ENCODE results near the gene TRAF3IP1.

The TRAF3IP1 gene

GRCh38 chr2:238287737-238288649 lies 32.3 kb upstream of the TRAF3IP1 start, which contains the start of gene PER2:
Gene PER2 (minus strand): TSS chr2:238288610. CDS start chr2:238277936, 10,674 bp downstream.
- Histone ChIP-seq H3K4me1 (ENCODE audit: control insufficient read depth, insufficient read depth, low read length, poor library complexity, severe bottlenecking) (peaks cover 19% of the 10 kb centered on the region), H3K27me3 (replicated peaks; ENCODE audit: control insufficient read depth, insufficient read depth, low read length, poor library complexity, severe bottlenecking) (no peaks in the 10 kb centered on the region), H3K36me3 (ENCODE audit: control insufficient read depth, insufficient read depth, low read length) (no peaks in the 10 kb centered on the region), H3K27ac (ENCODE audit: insufficient read depth, low read length, poor library complexity, severe bottlenecking) (peak within 1 kb of the TSS; percentile 84), H3K4me3 (ENCODE audit: insufficient read depth, low read depth, low read length, poor library complexity, severe bottlenecking) (peak within 1 kb of the TSS; percentile 75), H3K9me3 (ENCODE audit: control insufficient read depth, low read length) (no peaks in the 10 kb centered on the region)
- peak; percentile 11 to 20 (median 19) for DNase-seq

- Histone ChIP-seq H3K27ac (ENCODE audit: insufficient read depth, low read length, poor library complexity, severe bottlenecking) (peak overlapping the region; percentile 84), H3K4me3 (ENCODE audit: insufficient read depth, low read depth, low read length, poor library complexity, severe bottlenecking) (peak overlapping the region; percentile 51), H3K9me3 (ENCODE audit: control insufficient read depth, low read length) (no peaks in the 10 kb centered on the region), H3K36me3 (ENCODE audit: control insufficient read depth, insufficient read depth, low read length) (no peaks in the 10 kb centered on the region), H3K4me1 (ENCODE audit: control insufficient read depth, insufficient read depth, low read length, poor library complexity, severe bottlenecking) (peaks cover 19% of the 10 kb centered on the region), H3K27me3 (replicated peaks; ENCODE audit: control insufficient read depth, insufficient read depth, low read length, poor library complexity, severe bottlenecking) (no peaks in the 10 kb centered on the region)
- peak; percentile 95 to 97 (median 96) for DNase-seq
Measured at GRCh38 chr2:238288650-238289573, 31.4 kb upstream of the TRAF3IP1 start.

- no peaks in the 10 kb centered on the region for H3K27me3 ChIP-seq (replicated peaks; ENCODE audit: control insufficient read depth, insufficient read depth, low read length, poor library complexity, severe bottlenecking)
- H3K27ac ChIP-seq (ENCODE audit: insufficient read depth, low read length, poor library complexity, severe bottlenecking): no peak overlapping the region
- peaks cover 19% of the 10 kb centered on the region for H3K4me1 ChIP-seq (ENCODE audit: control insufficient read depth, insufficient read depth, low read length, poor library complexity, severe bottlenecking)
- H3K4me3 ChIP-seq (ENCODE audit: insufficient read depth, low read depth, low read length, poor library complexity, severe bottlenecking): peak overlapping the region; percentile 51
- no peaks in the 10 kb centered on the region for H3K9me3 ChIP-seq (ENCODE audit: control insufficient read depth, low read length)
- no peak for DNase-seq
- H3K36me3 ChIP-seq (ENCODE audit: control insufficient read depth, insufficient read depth, low read length): no peaks in the 10 kb centered on the region
Measured at GRCh38 chr2:238289574-238289973, 30.7 kb upstream of the TRAF3IP1 start.

- peak in 1 of 3 donors; percentile 11 for DNase-seq
- no peak overlapping the region for H3K27ac ChIP-seq (ENCODE audit: insufficient read depth, low read length, poor library complexity, severe bottlenecking)
- H3K36me3 ChIP-seq (ENCODE audit: control insufficient read depth, insufficient read depth, low read length): no peaks in the 10 kb centered on the region
- H3K27me3 ChIP-seq (replicated peaks; ENCODE audit: control insufficient read depth, insufficient read depth, low read length, poor library complexity, severe bottlenecking): no peaks in the 10 kb centered on the region
- H3K4me3 ChIP-seq (ENCODE audit: insufficient read depth, low read depth, low read length, poor library complexity, severe bottlenecking): no peak overlapping the region
- H3K4me1 ChIP-seq (ENCODE audit: control insufficient read depth, insufficient read depth, low read length, poor library complexity, severe bottlenecking): peaks cover 19% of the 10 kb centered on the region
- H3K9me3 ChIP-seq (ENCODE audit: control insufficient read depth, low read length): no peaks in the 10 kb centered on the region
Measured at GRCh38 chr2:238290091-238290509, 30.2 kb upstream of the TRAF3IP1 start.

- Histone ChIP-seq H3K9me3 (ENCODE audit: control insufficient read depth, low read length) (no peaks in the 10 kb centered on the region), H3K27ac (ENCODE audit: insufficient read depth, low read length, poor library complexity, severe bottlenecking) (no peak overlapping the region), H3K36me3 (ENCODE audit: control insufficient read depth, insufficient read depth, low read length) (no peaks in the 10 kb centered on the region), H3K27me3 (replicated peaks; ENCODE audit: control insufficient read depth, insufficient read depth, low read length, poor library complexity, severe bottlenecking) (no peaks in the 10 kb centered on the region), H3K4me1 (ENCODE audit: control insufficient read depth, insufficient read depth, low read length, poor library complexity, severe bottlenecking) (peaks cover 19% of the 10 kb centered on the region), H3K4me3 (ENCODE audit: insufficient read depth, low read depth, low read length, poor library complexity, severe bottlenecking) (no peak overlapping the region)
- DNase-seq: no peak
Measured at GRCh38 chr2:238290715-238291549, 29.4 kb upstream of the TRAF3IP1 start.

- H3K27me3 ChIP-seq (replicated peaks; ENCODE audit: control insufficient read depth, insufficient read depth, low read length, poor library complexity, severe bottlenecking): no peaks in the 10 kb centered on the region
- no peak overlapping the region for H3K27ac ChIP-seq (ENCODE audit: insufficient read depth, low read length, poor library complexity, severe bottlenecking)
- H3K9me3 ChIP-seq (ENCODE audit: control insufficient read depth, low read length): no peaks in the 10 kb centered on the region
- no peak overlapping the region for H3K4me3 ChIP-seq (ENCODE audit: insufficient read depth, low read depth, low read length, poor library complexity, severe bottlenecking)
- H3K4me1 ChIP-seq (ENCODE audit: control insufficient read depth, insufficient read depth, low read length, poor library complexity, severe bottlenecking): peaks cover 19% of the 10 kb centered on the region
- no peaks in the 10 kb centered on the region for H3K36me3 ChIP-seq (ENCODE audit: control insufficient read depth, insufficient read depth, low read length)
- DNase-seq: no peak
Measured at GRCh38 chr2:238291550-238292281, 28.6 kb upstream of the TRAF3IP1 start.

- Histone ChIP-seq H3K27me3 (replicated peaks; ENCODE audit: control insufficient read depth, insufficient read depth, low read length, poor library complexity, severe bottlenecking) (no peaks in the 10 kb centered on the region), H3K9me3 (ENCODE audit: control insufficient read depth, low read length) (no peaks in the 10 kb centered on the region), H3K36me3 (ENCODE audit: control insufficient read depth, insufficient read depth, low read length) (no peaks in the 10 kb centered on the region), H3K4me1 (ENCODE audit: control insufficient read depth, insufficient read depth, low read length, poor library complexity, severe bottlenecking) (peaks cover 7% of the 10 kb centered on the region), H3K4me3 (ENCODE audit: insufficient read depth, low read depth, low read length, poor library complexity, severe bottlenecking) (no peak overlapping the region), H3K27ac (ENCODE audit: insufficient read depth, low read length, poor library complexity, severe bottlenecking) (no peak overlapping the region)
- no peak for DNase-seq
Measured at GRCh38 chr2:238294046-238294392, 26.3 kb upstream of the TRAF3IP1 start.

GRCh38 chr2:238294393-238295143 lies 25.8 kb upstream of the TRAF3IP1 start:
- Histone ChIP-seq H3K9me3 (ENCODE audit: control insufficient read depth, low read length) (no peaks in the 10 kb centered on the region), H3K36me3 (ENCODE audit: control insufficient read depth, insufficient read depth, low read length) (no peaks in the 10 kb centered on the region), H3K4me1 (ENCODE audit: control insufficient read depth, insufficient read depth, low read length, poor library complexity, severe bottlenecking) (peaks cover 2% of the 10 kb centered on the region), H3K27ac (ENCODE audit: insufficient read depth, low read length, poor library complexity, severe bottlenecking) (no peak overlapping the region), H3K4me3 (ENCODE audit: insufficient read depth, low read depth, low read length, poor library complexity, severe bottlenecking) (no peak overlapping the region), H3K27me3 (replicated peaks; ENCODE audit: control insufficient read depth, insufficient read depth, low read length, poor library complexity, severe bottlenecking) (no peaks in the 10 kb centered on the region)
- no peak for DNase-seq
